OCI-LY7 (cell line): ENCODE results near the gene ADRA2A. TPM values are rescaled to one million over a fixed set of nuclear protein-coding genes. Genes with fewer than 3 reads are reported as not detected.

Experiments used
- BruUV-seq: library from RNA; stranded (reverse); fragments of 400-500 nt; replicated peaks from 2 replicates; lab custom pipeline; 2021; lab: Mats Ljungman, UMichigan
- CTCF ChIA-PET: fragments of 300-600 bp; sonication (Branson Sonifier 250); formaldehyde crosslinking; loops from one replicate; lab custom pipeline; 2022; ENCODE audit warnings: antibody characterized with exemption; ENCODE audit not compliant: unreplicated experiment; lab: Charles Lee
- POLR2A ChIA-PET: fragments of 300-600 bp; sonication (Branson Sonifier 250); formaldehyde crosslinking; loops from one replicate; lab custom pipeline; 2022; ENCODE audit warnings: antibody characterized with exemption; lab: Charles Lee
- DNase-seq: peaks from one replicate; pipeline ENCODE4 v3.0.0-alpha.2; 2015; ENCODE audit warnings: low spot score
- H2AFZ ChIP-seq: fragments of 200-600 bp; sonication (generic), shearing (Covaris generic); 2 replicates; pipeline ENCODE4 v1.6.1; 2014; ENCODE audit warnings: mild to moderate bottlenecking, antibody characterized with exemption, low read length, moderate library complexity
- H3K27ac ChIP-seq: fragments of 200-600 bp; sonication (generic); 2 replicates; pipeline ENCODE4 v1.5.1; 2014; ENCODE audit warnings: mixed run types, low read depth, mild to moderate bottlenecking, moderate library complexity, low read length, inconsistent platforms; ENCODE audit not compliant: poor library complexity, severe bottlenecking
- H3K36me3 ChIP-seq: fragments of 200-600 bp; sonication (generic); 2 replicates; pipeline ENCODE4 v1.6.1; 2014; ENCODE audit warnings: mild to moderate bottlenecking, antibody characterized with exemption, low read length, moderate library complexity, mixed read lengths; ENCODE audit not compliant: insufficient read depth
- H3K4me1 ChIP-seq: fragments of 200-600 bp; sonication (generic); 2 replicates; pipeline ENCODE4 v1.5.1; 2014; ENCODE audit warnings: mild to moderate bottlenecking, low read length; ENCODE audit not compliant: insufficient read depth, poor library complexity, severe bottlenecking
- H3K4me2 ChIP-seq: fragments of 200-600 bp; sonication (generic); 2 replicates; pipeline ENCODE4 v1.6.1; 2014; ENCODE audit warnings: mild to moderate bottlenecking, low read length
- H3K4me3 ChIP-seq: fragments of 200-600 bp; sonication (generic); 2 replicates; pipeline ENCODE4 v1.5.1; 2014; ENCODE audit warnings: mild to moderate bottlenecking, low read depth, low read length; ENCODE audit not compliant: poor library complexity, severe bottlenecking
- H3K79me2 ChIP-seq: fragments of 200-600 bp; sonication (generic); 2 replicates; pipeline ENCODE4 v1.6.1; 2016; ENCODE audit warnings: low read depth, mild to moderate bottlenecking, low read length, moderate library complexity, mixed read lengths; ENCODE audit not compliant: insufficient read depth
- H3K9me2 ChIP-seq: fragments of 200-600 bp; sonication (generic); 2 replicates; pipeline ENCODE4 v1.6.1; 2016; ENCODE audit warnings: mild to moderate bottlenecking, low read length, mixed read lengths; ENCODE audit not compliant: insufficient read depth
- H3K9me3 ChIP-seq: fragments of 200-600 bp; sonication (generic); 2 replicates; pipeline ENCODE4 v1.6.1; 2014; ENCODE audit warnings: mild to moderate bottlenecking, mixed run types, low read length, mixed read lengths
- H4K20me1 ChIP-seq: fragments of 200-600 bp; sonication (generic); 2 replicates; pipeline ENCODE4 v1.6.1; 2014; ENCODE audit warnings: mild to moderate bottlenecking, antibody characterized with exemption, low read length, moderate library complexity, mixed read lengths; ENCODE audit not compliant: insufficient read depth
- EZH2phosphoT487 ChIP-seq: fragments of 200-600 bp; sonication (generic); IDR thresholded peaks from 2 replicates; pipeline ENCODE4 v1.6.1; 2018; ENCODE audit warnings: low read depth, borderline replicate concordance, mild to moderate bottlenecking, mixed run types, antibody characterized with exemption, low read length, moderate library complexity, mixed read lengths
- intact Hi-C: fragments of 100-400 bp; cut with micrococcal nuclease; formaldehyde crosslinking; loops from one replicate; pipeline ENCODE4 v1.10.0; 2022; ENCODE audit not compliant: unreplicated experiment
- total RNA-seq, 2 experiments: library from RNA; depleted of rRNA in 1 of 2; stranded (reverse); fragments of >200 nt in 1 of 2; shearing (Covaris generic) in 1 of 2; gene quantifications; 2 replicates each; pipeline ENCODE4 v1.2.3, GENCODE V29; 2014 to 2022
- TF ChIP-seq, protein P1 (sequence below): fragments of 200-600 bp; sonication (generic); conservative IDR thresholded peaks from 2 replicates; pipeline ENCODE4 v1.5.1; 2014; ENCODE audit warnings: mild to moderate bottlenecking, antibody characterized with exemption, low read length, moderate library complexity, mixed read lengths

ADRA2A gene
- total RNA-seq, 2 experiments from 2014 or later = 0.06 TPM; not detected in 1

DNA sequence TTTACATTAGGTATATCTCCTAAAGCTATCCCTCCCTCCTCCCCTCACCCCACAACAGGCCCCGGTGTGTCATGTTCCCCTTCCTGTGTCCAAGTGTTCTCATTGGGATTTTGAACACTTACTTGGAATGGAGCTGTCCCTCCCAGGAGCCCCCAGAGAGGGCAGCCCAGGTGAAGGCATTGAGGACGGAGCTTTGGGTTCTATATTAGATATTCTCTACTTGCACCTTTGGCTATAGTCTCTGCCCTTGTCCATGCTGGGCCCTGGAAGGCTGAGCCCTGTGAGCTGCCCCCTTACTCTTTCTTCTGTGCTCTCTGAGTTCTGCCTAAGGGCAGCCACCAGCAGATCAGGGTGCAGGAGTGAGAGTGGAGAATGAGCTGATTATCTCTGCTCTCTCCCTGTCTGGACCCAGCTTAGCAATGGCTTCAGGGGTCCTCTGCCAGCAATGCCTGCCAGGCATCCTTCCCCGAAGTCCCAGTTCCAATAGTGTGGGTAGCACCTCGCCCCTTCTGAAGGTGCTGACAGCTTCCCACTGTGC lies 11.2 kb downstream of the ADRA2A start:
- DNase-seq = no peak
- no peaks in the 10 kb centered on the region for H4K20me1 ChIP-seq
- no peaks in the 10 kb centered on the region for H3K9me2 ChIP-seq
- no peaks in the 10 kb centered on the region for H3K9me3 ChIP-seq
- H3K4me3 ChIP-seq = no peak overlapping the region
- no peak overlapping the region for H3K27ac ChIP-seq
- H2AFZ ChIP-seq = no peak overlapping the region
- intact Hi-C loops = no loop called here
- H3K4me1 ChIP-seq = no peaks in the 10 kb centered on the region
- ChIA-PET CTCF (no interaction called here), POLR2A (no interaction called here)
- H3K36me3 ChIP-seq = no peaks in the 10 kb centered on the region
- TF ChIP-seq, protein P1, sequence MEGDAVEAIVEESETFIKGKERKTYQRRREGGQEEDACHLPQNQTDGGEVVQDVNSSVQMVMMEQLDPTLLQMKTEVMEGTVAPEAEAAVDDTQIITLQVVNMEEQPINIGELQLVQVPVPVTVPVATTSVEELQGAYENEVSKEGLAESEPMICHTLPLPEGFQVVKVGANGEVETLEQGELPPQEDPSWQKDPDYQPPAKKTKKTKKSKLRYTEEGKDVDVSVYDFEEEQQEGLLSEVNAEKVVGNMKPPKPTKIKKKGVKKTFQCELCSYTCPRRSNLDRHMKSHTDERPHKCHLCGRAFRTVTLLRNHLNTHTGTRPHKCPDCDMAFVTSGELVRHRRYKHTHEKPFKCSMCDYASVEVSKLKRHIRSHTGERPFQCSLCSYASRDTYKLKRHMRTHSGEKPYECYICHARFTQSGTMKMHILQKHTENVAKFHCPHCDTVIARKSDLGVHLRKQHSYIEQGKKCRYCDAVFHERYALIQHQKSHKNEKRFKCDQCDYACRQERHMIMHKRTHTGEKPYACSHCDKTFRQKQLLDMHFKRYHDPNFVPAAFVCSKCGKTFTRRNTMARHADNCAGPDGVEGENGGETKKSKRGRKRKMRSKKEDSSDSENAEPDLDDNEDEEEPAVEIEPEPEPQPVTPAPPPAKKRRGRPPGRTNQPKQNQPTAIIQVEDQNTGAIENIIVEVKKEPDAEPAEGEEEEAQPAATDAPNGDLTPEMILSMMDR = no peak
- no peak for TF ChIP-seq EZH2phosphoT487
- BruUV-seq = no TSS peak
- no peaks in the 10 kb centered on the region for H3K79me2 ChIP-seq
- no peak overlapping the region for H3K4me2 ChIP-seq

DNA sequence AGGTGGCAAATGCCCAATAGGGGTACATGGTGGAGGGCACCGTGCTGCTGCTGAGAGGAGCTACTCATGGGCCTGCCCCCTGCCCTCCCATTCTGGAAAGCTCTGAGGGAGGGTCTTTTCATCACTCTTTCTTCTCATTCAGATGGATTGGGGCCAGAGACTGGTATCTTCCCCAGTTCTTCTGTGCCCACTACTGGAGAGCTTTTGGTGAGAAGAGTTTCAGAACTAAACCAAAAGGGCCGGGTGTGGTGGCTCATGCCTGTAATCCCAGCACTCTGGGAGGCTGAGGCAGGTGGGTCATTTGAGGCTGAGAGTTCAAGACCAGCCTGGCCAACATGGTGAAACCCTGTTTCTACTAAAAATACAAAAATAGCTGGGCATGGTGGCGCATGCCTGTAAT lies 12.5 kb downstream of the ADRA2A start:
- intact Hi-C loops = no loop called here
- ChIA-PET CTCF (no interaction called here), POLR2A (interaction anchor here (0.7 to 1.3 kb wide), 3 partner anchors 15 to 54 kb away, joined by 3 read pairs; no protein-coding TSS in a partner anchor)
- Histone ChIP-seq H2AFZ (no peak overlapping the region), H3K36me3 (no peaks in the 10 kb centered on the region), H3K9me2 (no peaks in the 10 kb centered on the region), H3K4me3 (no peak overlapping the region), H3K27ac (no peak overlapping the region), H4K20me1 (no peaks in the 10 kb centered on the region), H3K9me3 (no peaks in the 10 kb centered on the region), H3K4me2 (no peak overlapping the region), H3K79me2 (no peaks in the 10 kb centered on the region), H3K4me1 (no peaks in the 10 kb centered on the region)
- TF ChIP-seq, protein P1 = no peak
- TF ChIP-seq EZH2phosphoT487 = no peak
- BruUV-seq = no TSS peak
- DNase-seq = no peak

DNA sequence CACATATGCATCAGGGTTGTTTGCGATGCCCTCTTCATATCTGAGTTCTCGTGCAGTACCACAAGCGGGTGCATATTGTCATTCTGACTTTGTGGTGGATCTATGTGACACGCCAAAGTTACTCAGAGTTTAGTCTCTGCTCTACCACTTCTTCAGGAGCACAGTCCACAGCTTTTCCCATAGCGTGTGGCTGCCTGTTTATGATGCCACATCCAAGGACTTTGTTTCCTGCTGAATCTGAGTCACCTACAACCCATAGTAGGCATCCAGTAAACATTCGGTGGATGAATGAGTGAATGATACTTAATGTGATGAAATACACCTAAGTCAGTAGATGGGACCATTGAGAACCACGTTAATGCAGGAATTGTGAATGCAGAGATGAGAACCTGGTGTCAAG lies 15.0 kb downstream of the ADRA2A start:
- DNase-seq = no peak
- CTCF ChIA-PET = no interaction called here
- no peaks in the 10 kb centered on the region for H3K9me2 ChIP-seq
- POLR2A ChIA-PET = no interaction called here
- no peak overlapping the region for H3K27ac ChIP-seq
- TF ChIP-seq, protein P1 = no peak
- no peak for TF ChIP-seq EZH2phosphoT487
- intact Hi-C loops = loop anchor here (10.0 kb wide), 1 partner anchor 197 kb away; no protein-coding TSS in a partner anchor
- H3K79me2 ChIP-seq = no peaks in the 10 kb centered on the region
- H3K4me1 ChIP-seq = no peaks in the 10 kb centered on the region
- no TSS peak for BruUV-seq
- no peaks in the 10 kb centered on the region for H4K20me1 ChIP-seq
- H3K4me3 ChIP-seq = no peak overlapping the region
- H2AFZ ChIP-seq = no peak overlapping the region
- H3K9me3 ChIP-seq = no peaks in the 10 kb centered on the region
- no peak overlapping the region for H3K4me2 ChIP-seq
- no peaks in the 10 kb centered on the region for H3K36me3 ChIP-seq
